ENCODE data around the gene PTPRT.

PTPRT gene

DNA sequence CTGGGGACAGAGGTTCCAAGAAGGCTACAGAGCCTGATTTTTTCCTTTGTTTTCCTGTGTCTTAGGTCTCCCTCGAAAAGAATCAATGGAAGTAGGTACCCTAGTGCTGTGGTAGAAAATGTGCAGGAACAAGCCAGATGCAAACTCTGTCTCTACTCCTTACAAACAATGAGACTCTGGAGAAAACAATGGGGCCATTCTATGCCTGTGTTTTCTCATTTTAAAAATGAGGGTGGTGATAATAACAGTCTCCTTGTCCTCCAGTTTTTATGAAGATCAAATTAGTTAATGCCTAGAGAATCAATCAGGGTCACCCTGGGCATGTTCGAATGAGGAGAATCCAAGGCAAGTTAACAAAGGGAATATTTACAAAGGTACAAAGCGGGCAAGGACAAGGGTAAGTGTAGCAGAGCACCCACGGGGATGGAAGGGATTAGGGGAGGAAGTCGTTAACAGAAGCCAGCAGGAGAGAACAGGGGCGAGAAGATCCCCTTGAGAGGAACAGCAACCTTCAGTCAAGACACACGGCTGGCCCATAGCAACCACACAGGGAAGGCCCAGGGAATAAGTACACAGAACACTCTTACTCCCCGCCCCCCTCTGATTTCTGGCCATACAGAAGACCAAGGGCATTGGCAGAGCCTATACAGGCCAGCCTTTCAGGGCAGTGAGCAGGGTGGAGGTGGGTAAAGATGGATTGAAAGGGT is 342.8 kb downstream of the PTPRT start:
- no peak overlapping the region for H4K8ac ChIP-seq (ENCODE audit: low read length)
- H3K9me3 ChIP-seq (ENCODE audit: control insufficient read depth, low read length), result peaks cover 8% of the 10 kb centered on the region
- H2BK12ac ChIP-seq (ENCODE audit: low read length in 2 of 2), result no peak overlapping the region
- no peak overlapping the region for H2AFZ ChIP-seq (ENCODE audit: low read depth, low read length)
- H2BK120ac ChIP-seq (ENCODE audit: low read depth, low read length), result no peak overlapping the region
- H3K18ac ChIP-seq (ENCODE audit: low read depth in 1 of 2, low read length in 2 of 2), result no peak overlapping the region
- no peak overlapping the region for H2BK5ac ChIP-seq (ENCODE audit: low read depth, low read length, poor library complexity, severe bottlenecking)
- H3K79me1 ChIP-seq (replicated peaks; ENCODE audit: low read length, poor library complexity, severe bottlenecking), result no peaks in the 10 kb centered on the region
- no peak overlapping the region for H3K27ac ChIP-seq (ENCODE audit: low read length, poor library complexity, severe bottlenecking)
- H3K4ac ChIP-seq (ENCODE audit: low read depth in 1 of 2, low read length in 2 of 2), result no peak overlapping the region
- WGBS, result 39% methylated on average over 8 of the region's 8 CpGs
- H3K4me1 ChIP-seq (ENCODE audit: control insufficient read depth, insufficient read depth, low read depth, low read length), result no peaks in the 10 kb centered on the region
- no peak overlapping the region for H3K4me3 ChIP-seq (ENCODE audit: insufficient read depth in 1 of 2, low read depth in 1 of 2, low read length in 2 of 2)
- no peak overlapping the region for H4K91ac ChIP-seq (ENCODE audit: low read length)
- H3K9ac ChIP-seq (ENCODE audit: low read length), result no peak overlapping the region
- no peaks in the 10 kb centered on the region for H3K27me3 ChIP-seq (ENCODE audit: control insufficient read depth in 1 of 2, insufficient read depth in 1 of 2, low read length in 2 of 2)
- H2BK15ac ChIP-seq (ENCODE audit: low read depth, poor library complexity, severe bottlenecking), result no peak overlapping the region
- H3K23ac ChIP-seq (ENCODE audit: low read length in 2 of 2), result no peak overlapping the region
- no peak overlapping the region for H2AK5ac ChIP-seq (ENCODE audit: low read length, severe bottlenecking)
- no peak overlapping the region for H3K14ac ChIP-seq (ENCODE audit: low read length in 2 of 2)
- H3K36me3 ChIP-seq (ENCODE audit: control insufficient read depth in 1 of 2, insufficient read depth in 2 of 2, low read depth in 1 of 2, low read length in 2 of 2), result no peaks in the 10 kb centered on the region
- no peak overlapping the region for H3K4me2 ChIP-seq (ENCODE audit: low read length, poor library complexity, severe bottlenecking)
- no peak for DNase-seq

DNA sequence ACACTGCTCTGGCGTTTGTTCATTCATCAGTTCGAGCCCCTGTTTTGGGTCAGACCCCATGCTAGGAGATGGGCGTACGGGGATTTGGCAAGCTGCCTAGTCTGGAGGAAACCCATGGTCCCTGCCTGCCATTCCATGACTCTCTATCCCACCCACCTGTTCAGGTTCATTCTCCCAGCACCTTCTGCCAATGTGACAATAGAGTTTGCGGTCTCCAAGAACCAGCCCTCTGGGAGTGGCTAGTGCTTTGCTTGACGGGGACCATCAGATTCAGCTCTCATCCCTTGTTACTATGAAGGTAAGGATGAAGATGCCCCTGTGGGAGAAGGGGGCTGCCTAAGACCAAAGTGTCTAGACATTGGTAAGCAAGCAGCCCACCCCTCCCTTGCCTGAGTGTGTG is 345.0 kb downstream of the PTPRT start:
- Histone ChIP-seq H3K4me1 (ENCODE audit: control insufficient read depth, insufficient read depth, low read depth, low read length) (no peaks in the 10 kb centered on the region), H2BK5ac (ENCODE audit: low read depth, low read length, poor library complexity, severe bottlenecking) (no peak overlapping the region), H3K27ac (ENCODE audit: low read length, poor library complexity, severe bottlenecking) (no peak overlapping the region), H3K23ac (ENCODE audit: low read length in 2 of 2) (no peak overlapping the region), H3K4me3 (ENCODE audit: insufficient read depth in 1 of 2, low read depth in 1 of 2, low read length in 2 of 2) (no peak overlapping the region), H2AK5ac (ENCODE audit: low read length, severe bottlenecking) (no peak overlapping the region), H4K91ac (ENCODE audit: low read length) (no peak overlapping the region), H4K8ac (ENCODE audit: low read length) (no peak overlapping the region), H3K9ac (ENCODE audit: low read length) (no peak overlapping the region), H2AFZ (ENCODE audit: low read depth, low read length) (no peak overlapping the region), H3K36me3 (ENCODE audit: control insufficient read depth in 1 of 2, insufficient read depth in 2 of 2, low read depth in 1 of 2, low read length in 2 of 2) (no peaks in the 10 kb centered on the region), H3K4ac (ENCODE audit: low read depth in 1 of 2, low read length in 2 of 2) (no peak overlapping the region), H2BK12ac (ENCODE audit: low read length in 2 of 2) (no peak overlapping the region), H3K27me3 (ENCODE audit: control insufficient read depth in 1 of 2, insufficient read depth in 1 of 2, low read length in 2 of 2) (no peaks in the 10 kb centered on the region), H3K79me1 (replicated peaks; ENCODE audit: low read length, poor library complexity, severe bottlenecking) (no peaks in the 10 kb centered on the region), H2BK120ac (ENCODE audit: low read depth, low read length) (no peak overlapping the region), H2BK15ac (ENCODE audit: low read depth, poor library complexity, severe bottlenecking) (no peak overlapping the region), H3K18ac (ENCODE audit: low read depth in 1 of 2, low read length in 2 of 2) (no peak overlapping the region), H3K14ac (ENCODE audit: low read length in 2 of 2) (no peak overlapping the region), H3K9me3 (ENCODE audit: control insufficient read depth, low read length) (peaks cover 8% of the 10 kb centered on the region), H3K4me2 (ENCODE audit: low read length, poor library complexity, severe bottlenecking) (no peak overlapping the region)
- DNase-seq, result no peak
- 86% methylated on average over 6 of the region's 6 CpGs for WGBS

DNA sequence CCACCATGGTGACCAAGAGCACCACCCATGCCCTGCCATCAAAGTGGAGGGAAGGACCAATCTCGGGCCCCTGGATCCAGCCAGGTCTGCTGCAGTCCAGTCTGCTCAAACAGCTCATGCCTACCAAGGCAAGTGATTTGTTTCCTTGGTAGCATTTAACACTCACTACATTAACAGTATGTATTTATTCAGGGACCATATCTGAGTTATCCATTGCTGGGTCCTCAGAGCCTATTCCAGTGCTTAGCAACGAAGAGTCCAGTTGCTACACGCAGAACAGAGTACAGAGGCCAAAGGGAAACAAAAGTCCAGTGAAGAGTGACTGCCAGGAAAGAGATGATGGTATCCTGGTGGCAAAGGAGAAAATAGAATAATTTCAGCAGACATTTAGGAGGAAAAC is 352.2 kb downstream of the PTPRT start:
- H2BK5ac ChIP-seq (ENCODE audit: low read depth, low read length, poor library complexity, severe bottlenecking), result no peak overlapping the region
- no peak overlapping the region for H3K4me2 ChIP-seq (ENCODE audit: low read length, poor library complexity, severe bottlenecking)
- H2BK12ac ChIP-seq (ENCODE audit: low read length in 2 of 2), result no peak overlapping the region
- no peaks in the 10 kb centered on the region for H3K27me3 ChIP-seq (ENCODE audit: control insufficient read depth in 1 of 2, insufficient read depth in 1 of 2, low read length in 2 of 2)
- no peak overlapping the region for H3K23ac ChIP-seq (ENCODE audit: low read length in 2 of 2)
- 58% methylated on average over 3 of the region's 3 CpGs for WGBS
- H3K4ac ChIP-seq (ENCODE audit: low read depth in 1 of 2, low read length in 2 of 2), result no peak overlapping the region
- no peak overlapping the region for H3K14ac ChIP-seq (ENCODE audit: low read length in 2 of 2)
- no peak overlapping the region for H4K8ac ChIP-seq (ENCODE audit: low read length)
- H3K9ac ChIP-seq (ENCODE audit: low read length), result no peak overlapping the region
- H3K36me3 ChIP-seq (ENCODE audit: control insufficient read depth in 1 of 2, insufficient read depth in 2 of 2, low read depth in 1 of 2, low read length in 2 of 2), result no peaks in the 10 kb centered on the region
- no peak for DNase-seq
- H3K4me3 ChIP-seq (ENCODE audit: insufficient read depth in 1 of 2, low read depth in 1 of 2, low read length in 2 of 2), result no peak overlapping the region
- no peak overlapping the region for H3K18ac ChIP-seq (ENCODE audit: low read depth in 1 of 2, low read length in 2 of 2)
- H2BK120ac ChIP-seq (ENCODE audit: low read depth, low read length), result no peak overlapping the region
- no peaks in the 10 kb centered on the region for H3K9me3 ChIP-seq (ENCODE audit: control insufficient read depth, low read length)
- no peak overlapping the region for H2AK5ac ChIP-seq (ENCODE audit: low read length, severe bottlenecking)
- no peak overlapping the region for H4K91ac ChIP-seq (ENCODE audit: low read length)
- no peaks in the 10 kb centered on the region for H3K4me1 ChIP-seq (ENCODE audit: control insufficient read depth, insufficient read depth, low read depth, low read length)
- no peak overlapping the region for H3K27ac ChIP-seq (ENCODE audit: low read length, poor library complexity, severe bottlenecking)
- H3K79me1 ChIP-seq (replicated peaks; ENCODE audit: low read length, poor library complexity, severe bottlenecking), result no peaks in the 10 kb centered on the region
- H2AFZ ChIP-seq (ENCODE audit: low read depth, low read length), result no peak overlapping the region
- no peak overlapping the region for H2BK15ac ChIP-seq (ENCODE audit: low read depth, poor library complexity, severe bottlenecking)

DNA sequence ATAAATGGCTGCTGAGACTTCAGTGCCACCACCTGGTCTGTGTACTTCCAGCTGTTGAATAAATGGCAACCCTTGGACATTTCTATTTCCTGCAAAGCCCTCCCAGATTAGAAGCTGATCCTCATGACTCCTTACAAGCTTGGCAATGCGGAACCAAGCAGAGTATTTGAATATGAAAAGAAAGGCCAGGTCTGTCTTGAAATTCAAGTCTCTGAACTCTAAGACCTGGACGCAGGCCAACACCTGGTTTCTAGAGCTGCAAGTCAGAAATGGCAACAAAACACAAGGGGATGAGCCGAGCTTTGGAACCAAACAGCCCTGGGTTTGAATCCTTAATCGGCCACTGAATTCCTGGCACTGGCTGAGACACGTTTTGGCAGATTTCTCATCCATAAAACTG is 353.4 kb downstream of the PTPRT start:
- no peak for DNase-seq
- no peak overlapping the region for H3K4ac ChIP-seq (ENCODE audit: low read depth in 1 of 2, low read length in 2 of 2)
- no peak overlapping the region for H3K27ac ChIP-seq (ENCODE audit: low read length, poor library complexity, severe bottlenecking)
- H3K9ac ChIP-seq (ENCODE audit: low read length), result no peak overlapping the region
- no peak overlapping the region for H3K18ac ChIP-seq (ENCODE audit: low read depth in 1 of 2, low read length in 2 of 2)
- H3K4me3 ChIP-seq (ENCODE audit: insufficient read depth in 1 of 2, low read depth in 1 of 2, low read length in 2 of 2), result no peak overlapping the region
- H3K4me1 ChIP-seq (ENCODE audit: control insufficient read depth, insufficient read depth, low read depth, low read length), result no peaks in the 10 kb centered on the region
- H4K8ac ChIP-seq (ENCODE audit: low read length), result no peak overlapping the region
- H3K9me3 ChIP-seq (ENCODE audit: control insufficient read depth, low read length), result no peaks in the 10 kb centered on the region
- 78% methylated on average over 4 of the region's 5 CpGs for WGBS
- no peak overlapping the region for H2BK12ac ChIP-seq (ENCODE audit: low read length in 2 of 2)
- H2BK120ac ChIP-seq (ENCODE audit: low read depth, low read length), result no peak overlapping the region
- no peaks in the 10 kb centered on the region for H3K27me3 ChIP-seq (ENCODE audit: control insufficient read depth in 1 of 2, insufficient read depth in 1 of 2, low read length in 2 of 2)
- no peak overlapping the region for H2AFZ ChIP-seq (ENCODE audit: low read depth, low read length)
- H3K79me1 ChIP-seq (replicated peaks; ENCODE audit: low read length, poor library complexity, severe bottlenecking), result no peaks in the 10 kb centered on the region
- no peaks in the 10 kb centered on the region for H3K36me3 ChIP-seq (ENCODE audit: control insufficient read depth in 1 of 2, insufficient read depth in 2 of 2, low read depth in 1 of 2, low read length in 2 of 2)
- no peak overlapping the region for H2BK5ac ChIP-seq (ENCODE audit: low read depth, low read length, poor library complexity, severe bottlenecking)
- no peak overlapping the region for H3K23ac ChIP-seq (ENCODE audit: low read length in 2 of 2)
- no peak overlapping the region for H2AK5ac ChIP-seq (ENCODE audit: low read length, severe bottlenecking)
- H2BK15ac ChIP-seq (ENCODE audit: low read depth, poor library complexity, severe bottlenecking), result no peak overlapping the region
- H3K4me2 ChIP-seq (ENCODE audit: low read length, poor library complexity, severe bottlenecking), result no peak overlapping the region
- no peak overlapping the region for H4K91ac ChIP-seq (ENCODE audit: low read length)
- no peak overlapping the region for H3K14ac ChIP-seq (ENCODE audit: low read length in 2 of 2)
